GM21786 (cell line): ENCODE results near the gene AGTR2.
"Not testable (repeated sequence)": the region's sequence is repeated elsewhere in the genome, so short reads cannot be mapped to it uniquely, and the experiment has no call there.

Experiments
- ATAC-seq: cut with Tn5 transposase; IDR thresholded peaks from one replicate; pipeline ENCODE4 v1.9.1; 2021; ENCODE audit not compliant: unreplicated experiment

The AGTR2 gene, protein sequence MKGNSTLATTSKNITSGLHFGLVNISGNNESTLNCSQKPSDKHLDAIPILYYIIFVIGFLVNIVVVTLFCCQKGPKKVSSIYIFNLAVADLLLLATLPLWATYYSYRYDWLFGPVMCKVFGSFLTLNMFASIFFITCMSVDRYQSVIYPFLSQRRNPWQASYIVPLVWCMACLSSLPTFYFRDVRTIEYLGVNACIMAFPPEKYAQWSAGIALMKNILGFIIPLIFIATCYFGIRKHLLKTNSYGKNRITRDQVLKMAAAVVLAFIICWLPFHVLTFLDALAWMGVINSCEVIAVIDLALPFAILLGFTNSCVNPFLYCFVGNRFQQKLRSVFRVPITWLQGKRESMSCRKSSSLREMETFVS

DNA sequence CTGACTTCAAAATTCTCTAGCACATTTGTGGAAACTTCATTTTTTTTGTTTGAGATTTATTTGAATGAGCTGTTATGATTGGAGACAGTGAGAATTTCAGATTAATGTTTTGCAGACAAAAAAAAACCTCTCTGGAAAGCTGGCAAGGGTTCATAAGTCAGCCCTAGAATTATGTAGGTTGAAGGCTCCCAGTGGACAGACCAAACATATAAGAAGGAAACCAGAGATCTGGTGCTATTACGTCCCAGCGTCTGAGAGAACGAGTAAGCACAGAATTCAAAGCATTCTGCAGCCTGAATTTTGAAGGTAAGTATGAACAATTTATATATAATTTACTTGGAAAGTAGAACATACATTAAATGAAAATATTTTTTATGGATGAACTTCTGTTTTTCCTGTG is at the start of gene AGTR2:
TSS of gene AGTR2 (plus strand) at position 234 of the 400 bp plus-strand sequence. CDS start 1,537 bp downstream, outside the sequence.
- ATAC-seq = no peak

DNA sequence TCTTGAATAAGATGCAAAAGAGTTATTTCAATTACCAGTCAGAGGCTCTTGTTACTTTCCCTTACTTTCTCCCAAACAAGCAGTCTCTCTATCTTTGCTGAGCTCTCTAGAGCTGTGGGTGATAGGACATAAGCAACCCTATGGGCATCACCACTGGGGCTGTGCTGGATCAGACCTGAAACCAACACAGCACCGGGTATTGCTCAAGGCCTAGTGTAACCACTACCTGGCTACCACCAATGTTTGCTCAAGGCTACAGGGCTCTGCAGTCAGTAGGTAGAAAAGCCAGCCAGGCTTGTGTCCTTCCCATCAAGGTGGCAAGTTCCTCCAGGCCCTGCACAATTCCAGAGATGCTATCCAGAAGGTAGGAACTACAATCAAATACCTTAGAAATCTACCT is 35.3 kb upstream of the AGTR2 start:
- ATAC-seq = no peak

DNA sequence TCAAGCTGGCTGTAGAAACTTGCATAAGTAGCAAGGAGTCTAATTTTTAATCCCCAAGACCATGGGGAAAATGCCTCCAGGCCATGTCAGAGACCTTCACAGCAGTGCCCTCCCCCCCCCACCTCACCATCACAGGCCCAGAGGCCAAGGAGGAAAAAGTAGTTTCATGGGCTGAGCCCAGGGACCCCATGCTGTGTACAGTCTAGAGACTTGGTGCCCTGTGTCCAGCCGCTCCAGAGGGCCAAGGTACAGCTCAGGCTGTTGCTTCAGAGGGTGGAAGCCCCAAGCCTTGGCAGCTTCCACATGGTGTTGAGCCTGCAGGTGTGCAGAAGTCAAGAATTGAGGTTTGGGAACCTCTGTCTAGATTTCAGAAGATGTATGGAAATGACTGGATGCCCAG is 29.3 kb upstream of the AGTR2 start:
- ATAC-seq = not testable (repeated sequence)

DNA sequence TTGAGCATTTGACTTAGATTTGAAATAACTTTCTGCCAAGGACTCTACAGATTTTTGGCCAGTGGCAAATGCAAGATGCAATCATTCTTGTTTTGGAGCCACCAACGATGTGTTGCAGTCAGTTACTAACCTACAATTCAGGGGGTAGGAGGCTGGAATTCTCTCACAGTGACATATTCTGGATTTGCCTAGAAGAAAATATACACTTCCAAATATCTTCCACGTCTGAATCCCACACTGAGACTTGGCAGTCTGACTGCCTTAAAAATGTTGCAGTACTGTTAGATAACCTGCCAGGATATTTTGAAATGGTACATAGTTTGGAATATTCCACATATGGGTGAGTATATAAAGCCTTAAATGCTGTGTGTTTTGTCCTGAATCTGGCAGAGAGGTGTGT is 27.6 kb upstream of the AGTR2 start:
- no peak for ATAC-seq

DNA sequence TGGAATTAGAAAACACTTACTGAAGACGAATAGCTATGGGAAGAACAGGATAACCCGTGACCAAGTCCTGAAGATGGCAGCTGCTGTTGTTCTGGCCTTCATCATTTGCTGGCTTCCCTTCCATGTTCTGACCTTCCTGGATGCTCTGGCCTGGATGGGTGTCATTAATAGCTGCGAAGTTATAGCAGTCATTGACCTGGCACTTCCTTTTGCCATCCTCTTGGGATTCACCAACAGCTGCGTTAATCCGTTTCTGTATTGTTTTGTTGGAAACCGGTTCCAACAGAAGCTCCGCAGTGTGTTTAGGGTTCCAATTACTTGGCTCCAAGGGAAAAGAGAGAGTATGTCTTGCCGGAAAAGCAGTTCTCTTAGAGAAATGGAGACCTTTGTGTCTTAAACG is 2.4 kb downstream of the AGTR2 start:
- no peak for ATAC-seq

DNA sequence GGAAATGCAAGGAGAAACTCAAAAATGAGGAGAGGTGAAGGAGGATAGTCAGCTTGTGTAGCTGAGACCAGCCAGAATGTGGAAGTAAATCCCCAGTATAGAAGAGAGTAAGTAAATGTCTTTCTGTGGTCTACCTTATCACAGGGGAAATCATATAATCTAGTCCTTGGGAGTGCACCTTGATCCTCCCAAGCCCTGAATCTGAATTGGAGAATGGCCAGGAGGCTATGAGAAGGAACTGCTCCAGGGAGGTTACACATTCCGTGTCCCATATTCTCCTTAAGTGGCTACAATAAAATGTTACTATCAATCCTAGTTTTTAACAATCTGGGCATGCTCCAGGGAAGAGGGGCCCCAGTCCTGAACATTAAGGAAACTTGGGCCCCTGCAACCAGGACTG is 10.8 kb downstream of the AGTR2 start:
- ATAC-seq = no peak

DNA sequence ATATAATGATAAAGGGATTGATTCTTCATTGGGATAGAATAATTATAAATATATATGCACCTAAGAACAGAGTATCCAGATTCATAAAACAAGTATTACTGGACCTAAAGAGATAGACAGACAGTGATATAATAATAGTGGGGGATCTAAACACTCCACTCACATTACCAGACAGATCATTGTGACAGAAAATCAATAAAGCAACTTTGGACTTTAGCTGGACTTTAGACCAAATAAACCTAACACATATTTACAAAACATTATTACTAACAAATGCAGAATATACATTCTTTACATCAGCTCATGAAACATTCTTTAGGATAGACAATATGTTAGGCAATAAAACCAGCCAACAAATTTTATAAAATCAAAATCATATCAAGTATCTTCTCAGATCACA is 14.6 kb downstream of the AGTR2 start:
- ATAC-seq = no peak

DNA sequence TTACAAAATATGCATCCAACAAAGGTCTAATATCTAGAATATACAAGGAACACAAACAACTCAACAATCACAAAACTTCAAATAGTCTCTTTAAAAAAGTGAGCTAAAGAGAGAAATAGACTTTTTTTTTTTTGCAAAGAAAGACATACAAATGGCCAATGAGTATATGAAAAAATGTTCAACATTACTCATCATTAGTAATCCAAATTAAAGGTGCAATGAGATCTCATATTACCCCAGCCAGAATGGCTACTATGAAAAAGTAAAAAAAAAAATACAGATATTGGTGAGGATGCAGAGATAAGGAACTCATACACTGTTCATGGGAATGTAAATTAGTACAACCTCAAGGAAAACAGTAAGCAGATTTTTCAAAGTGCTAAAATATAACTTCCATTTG is 24.1 kb downstream of the AGTR2 start:
- ATAC-seq = no peak

DNA sequence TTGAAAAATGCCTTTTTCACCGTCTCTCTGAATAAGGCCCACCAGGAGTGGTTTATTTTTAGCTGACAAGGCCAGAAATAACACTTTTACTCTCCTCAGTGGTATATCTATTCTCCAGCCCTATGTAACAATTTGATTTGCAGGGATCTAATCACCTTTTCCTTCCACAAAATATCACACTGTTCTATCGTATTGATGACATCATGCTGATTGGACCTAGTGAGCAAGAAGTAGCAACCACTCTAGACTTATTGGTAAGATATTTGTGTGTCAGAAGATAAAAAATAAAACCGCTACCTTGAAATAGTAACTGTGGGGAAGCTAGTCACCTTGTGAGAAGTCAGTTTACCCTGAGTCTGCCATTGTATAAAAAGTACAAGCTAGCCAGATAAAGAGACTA is 27.7 kb downstream of the AGTR2 start:
- ATAC-seq = no peak

DNA sequence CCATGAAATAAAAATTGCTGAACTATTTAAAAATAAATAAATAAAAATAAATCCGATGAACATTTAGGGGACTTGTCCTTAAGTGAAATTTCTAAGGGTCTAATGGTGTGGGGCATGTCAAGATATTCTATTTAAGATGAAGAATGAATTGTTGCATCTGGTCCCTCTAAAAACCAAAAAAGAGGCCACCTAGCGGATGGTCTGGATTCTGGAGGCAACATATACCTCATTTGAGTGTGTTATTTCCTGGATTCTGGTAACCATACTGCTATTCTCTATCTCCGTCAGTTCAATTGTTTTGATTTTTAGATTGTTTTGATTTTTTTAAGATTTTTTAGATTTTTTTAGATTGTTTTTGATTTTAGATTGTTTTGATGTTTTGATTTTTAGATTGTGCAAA is 28.3 kb downstream of the AGTR2 start:
- no peak for ATAC-seq

DNA sequence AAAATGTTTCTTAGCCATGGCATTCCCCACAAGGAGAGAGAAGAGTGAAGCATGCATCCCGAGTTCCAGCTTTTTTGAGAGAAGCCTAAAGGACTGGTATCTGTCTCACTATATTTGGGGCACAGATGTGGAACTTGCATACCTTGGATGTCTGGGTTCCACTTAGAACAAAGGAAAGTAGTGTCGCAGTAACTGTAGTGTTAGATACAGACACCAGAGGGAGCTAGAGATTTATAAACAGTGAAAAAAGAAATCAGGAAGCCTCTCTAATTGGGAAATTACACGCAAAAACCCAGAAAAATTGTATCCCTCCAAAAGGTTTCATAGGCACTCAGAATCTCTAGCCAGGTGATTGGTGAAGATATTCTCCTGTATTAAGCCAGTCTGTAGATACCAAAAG is 34.4 kb downstream of the AGTR2 start:
- ATAC-seq = no peak

DNA sequence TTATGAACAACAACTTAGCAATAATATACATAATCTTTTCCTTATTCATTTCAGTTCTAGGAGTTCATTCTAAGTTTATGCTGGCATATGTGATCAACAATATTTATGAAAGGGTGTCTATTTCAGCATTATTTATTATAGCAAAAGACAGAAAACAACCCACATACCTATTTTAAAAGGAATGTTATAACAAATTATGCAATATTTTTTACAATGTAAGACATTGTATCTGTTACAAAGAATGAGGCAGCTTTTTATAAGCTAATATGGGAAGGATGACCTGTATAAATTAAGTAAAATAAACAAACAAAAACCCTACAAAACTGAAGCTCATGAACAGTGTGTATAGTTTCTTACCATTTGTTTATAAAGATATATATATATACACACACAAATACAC is 42.7 kb downstream of the AGTR2 start:
- ATAC-seq = no peak

DNA sequence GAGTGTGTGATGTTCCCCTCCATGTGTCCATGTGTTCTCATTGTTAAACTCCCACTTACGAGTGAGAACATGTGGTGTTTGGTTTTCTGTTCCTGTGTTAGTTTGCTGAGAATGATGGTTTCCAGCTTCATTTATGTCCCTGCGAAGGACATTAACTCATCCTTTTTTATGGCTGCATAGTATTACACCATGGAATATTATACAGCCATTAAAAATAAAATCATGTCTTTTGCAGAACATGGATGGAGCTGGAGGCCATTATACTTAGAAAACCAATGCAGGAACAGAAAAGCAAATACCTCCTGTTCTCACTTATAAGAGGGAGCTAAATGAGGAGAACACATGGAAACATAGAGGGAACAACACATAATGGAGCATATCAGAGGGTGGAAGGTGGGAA is 46.5 kb downstream of the AGTR2 start:
- ATAC-seq = not testable (repeated sequence)
